K562 (cell line): Measurements from ENCODE around the gene ABHD1. TPM values are rescaled to one million over a fixed set of nuclear protein-coding genes. Genes with fewer than 3 reads are reported as not detected.

Experiments
- ATAC-seq: fragments of 200-7000 bp; cut with Tn5 transposase; 3 replicates; pipeline ENCODE4 v1.9.1; 2020; ENCODE audit warnings: moderate library complexity
- BruUV-seq: library from RNA; stranded (reverse); fragments of 400-500 nt; replicated peaks from 2 replicates; lab custom pipeline; 2021; lab: Mats Ljungman, UMichigan
- CTCF ChIA-PET: fragments of 300-600 bp; formaldehyde crosslinking; extraction: SDS; loops from one replicate; lab custom pipeline; 2021; ENCODE audit warnings: low intra/inter-chr PET ratio; lab: Yijun Ruan, JAX
- POLR2A ChIA-PET: fragments of 300-600, 350-650 bp; sonication (Branson Sonifier 250); formaldehyde crosslinking; extraction: SDS; loops from one replicate; lab custom pipeline; 2021; ENCODE audit warnings: antibody characterized with exemption, inconsistent platforms; lab: Yijun Ruan, JAX
- DNase-seq, 4 experiments: peaks; one replicate each; pipeline versions ENCODE4 v3.0.0 to v3.0.0-alpha.2; 2011 to 2018; ENCODE audit warnings: low spot score in 3 of 4, mixed read lengths in 3 of 4; ENCODE audit errors: extremely low read depth in 1 of 4
- FAIRE-seq: peaks from 2 replicates; lab custom pipeline; 2011; peaks lifted over from hg19 to GRCh38; lab: Jason Lieb, UNC
- H2AFZ ChIP-seq: 2 replicates; pipeline ENCODE4 v1.6.0; 2011; ENCODE audit warnings: low read depth, low read length, control low read depth, inconsistent platforms
- H3K27ac ChIP-seq: fragments of 200-600 bp; 3 replicates; pipeline ENCODE4 v1.8.0; 2011; ENCODE audit warnings: low read depth, mild to moderate bottlenecking, control low read depth, inconsistent platforms, low read length, moderate library complexity, mixed read lengths; ENCODE audit errors: extremely low read depth
- H3K27me3 ChIP-seq, 2 experiments: fragments of 300-600 bp in 1 of 2; 2 replicates in 1 of 2; 3 replicates in 1 of 2; pipeline versions ENCODE4 v1.6.0 to v1.8.0; 2011; ENCODE audit warnings: inconsistent platforms in 2 of 2, low read length in 2 of 2, mild to moderate bottlenecking in 1 of 2, mixed read lengths in 1 of 2, moderate library complexity in 1 of 2; ENCODE audit not compliant: control insufficient read depth in 2 of 2, insufficient read depth in 2 of 2
- H3K36me3 ChIP-seq: fragments of 300-600 bp; 3 replicates; pipeline ENCODE4 v1.8.0; 2011; ENCODE audit warnings: mild to moderate bottlenecking, low read length, inconsistent platforms; ENCODE audit not compliant: control insufficient read depth, insufficient read depth
- H3K4me1 ChIP-seq, 2 experiments: fragments of 200-600 bp in 1 of 2; replicated peaks in 1 of 2; 2 replicates in 1 of 2; 3 replicates in 1 of 2; pipeline versions ENCODE4 v1.5.1 to v1.8.0; 2011; ENCODE audit warnings: inconsistent platforms in 2 of 2, low read length in 2 of 2, mild to moderate bottlenecking in 1 of 2, mixed read lengths in 1 of 2, moderate library complexity in 1 of 2; ENCODE audit not compliant: control insufficient read depth in 2 of 2, insufficient read depth in 2 of 2
- H3K4me2 ChIP-seq: 2 replicates; pipeline ENCODE4 v1.6.1; 2011; ENCODE audit warnings: low read length, control low read depth, inconsistent platforms, mixed read lengths; ENCODE audit not compliant: insufficient read depth
- H3K4me3 ChIP-seq: fragments of 200-600 bp; sonication (generic), shearing (Covaris generic); 2 replicates; pipeline ENCODE4 v1.5.1; 2016; ENCODE audit warnings: control low read depth, inconsistent platforms
- H3K79me2 ChIP-seq: fragments of 200-600 bp; 3 replicates; pipeline ENCODE4 v1.8.0; 2011; ENCODE audit warnings: low read length, inconsistent platforms; ENCODE audit not compliant: control insufficient read depth, insufficient read depth
- H3K9ac ChIP-seq, 2 experiments: 2 replicates each; pipeline versions ENCODE4 v1.6.0 to v1.6.1; 2011; ENCODE audit warnings: low read depth in 2 of 2, low read length in 2 of 2, control low read depth in 1 of 2, inconsistent platforms in 1 of 2, mild to moderate bottlenecking in 1 of 2, mixed read lengths in 1 of 2; ENCODE audit not compliant: insufficient read depth in 1 of 2
- H3K9me1 ChIP-seq: one replicate; pipeline ENCODE4 v1.6.0; 2011; ENCODE audit warnings: inconsistent platforms, mild to moderate bottlenecking, low read length, moderate library complexity; ENCODE audit not compliant: control insufficient read depth, insufficient read depth
- H3K9me3 ChIP-seq: replicated peaks from 2 replicates; pipeline ENCODE4 v1.5.1; 2011; ENCODE audit warnings: low read depth, low read length, inconsistent platforms; ENCODE audit not compliant: control insufficient read depth, insufficient read depth
- H4K20me1 ChIP-seq: replicated peaks from 2 replicates; pipeline ENCODE4 v1.6.1; 2011; ENCODE audit warnings: low read length, inconsistent platforms, mixed read lengths; ENCODE audit not compliant: control insufficient read depth, insufficient read depth
- CEBPB ChIP-seq: fragments of 450-650 bp; IDR thresholded peaks from 2 replicates; pipeline ENCODE4 v1.6.1; 2016; ENCODE audit warnings: missing genetic modification characterization, missing compliant biosample characterization
- FIP1L1 ChIP-seq: fragments of 200-400 bp; formaldehyde crosslinking; IDR thresholded peaks from 2 replicates; pipeline ENCODE4 v1.6.1; 2018; ENCODE audit warnings: mild to moderate bottlenecking, low read depth, low read length; ENCODE audit not compliant: poor library complexity, severe bottlenecking
- PHB ChIP-seq: fragments of 250-450 bp; sonication (Bioruptor Pico); IDR thresholded peaks from 2 replicates; pipeline ENCODE4 v1.5.0; 2021
- RAD21 ChIP-seq, 2 experiments: fragments of 250-450 bp in 1 of 2; fragments of 450-650 bp in 1 of 2; sonication (Bioruptor Pico) in 1 of 2; formaldehyde crosslinking in 1 of 2; IDR thresholded peaks in 1 of 2; conservative IDR thresholded peaks in 1 of 2; 2 replicates each; pipeline versions ENCODE4 v1.4.0 to v1.8.0; 2020 to 2022; ENCODE audit warnings: mild to moderate bottlenecking in 2 of 2, moderate library complexity in 1 of 2
- SMAD2 ChIP-seq: fragments of 150-350 bp; IDR thresholded peaks from 2 replicates; pipeline ENCODE4 v1.6.1; 2014; ENCODE audit warnings: low read depth, mild to moderate bottlenecking, low read length
- WGBS: fragments of 100-300 bp; shearing (Covaris generic); methylation state at CpG from one replicate; pipeline ENCODE4 v1.1.6; 2016; ENCODE audit warnings: low coverage, mixed read lengths; ENCODE audit not compliant: insufficient coverage; ENCODE audit errors: missing lambda C conversion rate; 5-methylcytosine and 5-hydroxymethylcytosine counted together
- in situ Hi-C: fragments of 300-500 bp; cut with MboI; formaldehyde crosslinking; loops from 4 replicates; pipeline ENCODE4 v1.15.0; 2018; ENCODE audit warnings: inconsistent platforms, mixed read lengths
- intact Hi-C: fragments of 100-400 bp; cut with micrococcal nuclease; formaldehyde crosslinking; loops from 2 replicates; pipeline ENCODE4 v1.14.2; 2022
- polyA plus RNA-seq, 8 experiments: library from polyadenylated mRNA; depleted of rRNA in 4 of 8; stranded (reverse) in 5 of 8; unstranded in 3 of 8; fragments of >200 nt; fragmentation: Nextera tagmentation in 2 of 8; fragmentation: Illumina TruSeq in 1 of 8; extraction: Ambion mirVana in 2 of 8; extraction: Trizol in 1 of 8; gene quantifications; 2 replicates each; pipeline versions ENCODE4 v1.2.1 to v1.2.3, GENCODE V29; 2011 to 2014; ENCODE audit warnings: inconsistent platforms in 1 of 8, missing spikeins in 1 of 8
- total RNA-seq, 7 experiments: library from RNA; depleted of rRNA in 6 of 7; stranded (reverse); fragments of >200 nt in 6 of 7; fragmentation: Illumina TruSeq in 2 of 7; extraction: Trizol in 2 of 7; gene quantifications; 2 replicates each; pipeline versions ENCODE4 v1.2.1 to v1.2.3, GENCODE V29; 2011 to 2021; ENCODE audit warnings: low replicate concordance in 1 of 7
- TF ChIP-seq, protein P1 (sequence below): fragments of 250-450 bp; sonication (Bioruptor Pico); IDR thresholded peaks from 2 replicates; pipeline ENCODE4 v1.8.0; 2022; ENCODE audit warnings: inconsistent platforms
- TF ChIP-seq, protein P2 (sequence below), 3 experiments: IDR thresholded peaks in 2 of 3; conservative IDR thresholded peaks in 1 of 3; 2 replicates each; pipeline ENCODE4 v1.5.1; 2011 to 2012; ENCODE audit warnings: low read length in 3 of 3, mild to moderate bottlenecking in 3 of 3, control low read depth in 2 of 3, improper control_type of control experiment in 1 of 3, inconsistent platforms in 1 of 3, low read depth in 1 of 3, mixed read lengths in 1 of 3, moderate library complexity in 1 of 3; ENCODE audit not compliant: insufficient read depth in 2 of 3

ABHD1 gene
- total and polyA plus RNA-seq, 9 of the 15 experiments (the other 6 are each of a cell fraction or from before 2014, with no cell fraction given), result 0.10 to 0.16 (median 0.11) TPM; not detected in 5

DNA sequence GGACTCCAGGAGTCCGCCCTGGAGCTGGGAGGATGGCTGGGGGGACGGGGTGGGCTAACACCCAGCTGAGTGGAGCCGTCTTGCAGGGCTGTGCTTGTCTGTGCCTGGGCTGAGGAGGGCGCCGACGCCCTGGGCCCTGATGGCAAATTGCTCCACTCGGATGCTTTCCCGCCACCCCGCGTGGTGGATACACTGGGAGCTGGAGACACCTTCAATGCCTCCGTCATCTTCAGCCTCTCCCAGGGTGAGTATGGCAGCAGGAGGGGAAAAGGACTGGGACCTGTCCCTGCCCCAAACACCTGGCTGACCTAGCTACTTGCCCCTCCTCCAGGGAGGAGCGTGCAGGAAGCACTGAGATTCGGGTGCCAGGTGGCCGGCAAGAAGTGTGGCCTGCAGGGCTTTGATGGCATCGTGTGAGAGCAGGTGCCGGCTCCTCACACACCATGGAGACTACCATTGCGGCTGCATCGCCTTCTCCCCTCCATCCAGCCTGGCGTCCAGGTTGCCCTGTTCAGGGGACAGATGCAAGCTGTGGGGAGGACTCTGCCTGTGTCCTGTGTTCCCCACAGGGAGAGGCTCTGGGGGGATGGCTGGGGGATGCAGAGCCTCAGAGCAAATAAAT is 24.2 kb upstream of the ABHD1 start:
- Histone ChIP-seq H4K20me1 (no peaks in the 10 kb centered on the region), H3K9ac (peak overlapping the region in 1 of 2 experiments; percentile 50; a peak in 2 of 4 replicates), H2AFZ (no peak overlapping the region), H3K4me1 (peaks cover 14 to 34% of the 10 kb centered on the region in 2 experiments; a peak in 4 of 5 replicates), H3K4me3 (no peak overlapping the region), H3K79me2 (no peaks in the 10 kb centered on the region), H3K27me3 (no peaks in the 10 kb centered on the region), H3K9me3 (no peaks in the 10 kb centered on the region), H3K4me2 (no peak overlapping the region), H3K9me1 (no peaks in the 10 kb centered on the region), H3K36me3 (no peaks in the 10 kb centered on the region), H3K27ac (no peak overlapping the region)
- BruUV-seq, result no TSS peak
- ChIA-PET CTCF (interaction anchor here (0.6 to 3.1 kb wide), 6 partner anchors 70 to 204 kb away, joined by 4 to 27 read pairs (median 12); no protein-coding TSS in a partner anchor), POLR2A (interaction anchor here (0.7 kb wide), 1 partner anchor 48 kb away, joined by 3 read pairs; the partner anchor contains the start of gene AGBL5)
- in situ Hi-C loops (loop anchor here (5.0 kb wide), 2 partner anchors 93 to 183 kb away; partner anchors contain the start of gene TRIM54), intact Hi-C loops (loop anchor here (5.0 kb wide), 2 partner anchors 113 to 203 kb away; partner anchors contain the start of genes ATRAID and SLC5A6)
- FAIRE-seq (no peak), ATAC-seq (no peak), DNase-seq (no peak)
- WGBS, result 76% methylated on average over 11 of the region's 19 CpGs
- no peak for TF ChIP-seq SMAD2
- no peak for TF ChIP-seq CEBPB (tag)

DNA sequence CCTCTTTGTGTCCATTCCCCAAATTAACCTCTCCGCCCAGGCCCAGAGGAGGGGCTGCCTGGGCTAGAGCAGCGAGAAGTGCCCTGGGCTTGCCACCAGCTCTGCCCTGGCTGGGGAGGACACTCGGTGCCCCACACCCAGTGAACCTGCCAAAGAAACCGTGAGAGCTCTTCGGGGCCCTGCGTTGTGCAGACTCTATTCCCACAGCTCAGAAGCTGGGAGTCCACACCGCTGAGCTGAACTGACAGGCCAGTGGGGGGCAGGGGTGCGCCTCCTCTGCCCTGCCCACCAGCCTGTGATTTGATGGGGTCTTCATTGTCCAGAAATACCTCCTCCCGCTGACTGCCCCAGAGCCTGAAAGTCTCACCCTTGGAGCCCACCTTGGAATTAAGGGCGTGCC is 23.6 kb upstream of the ABHD1 start:
- peak overlapping the region in 1 of 2 experiments; percentile 50; a peak in 1 of 4 replicates for H3K9ac ChIP-seq
- ATAC-seq (no peak), DNase-seq (no peak), FAIRE-seq (no peak)
- no peak overlapping the region for H2AFZ ChIP-seq
- in situ Hi-C loops (no loop called here), intact Hi-C loops (no loop called here)
- ChIA-PET CTCF (interaction anchor here (2.3 to 3.1 kb wide), 2 partner anchors 92 to 179 kb away, joined by 20 to 27 read pairs; no protein-coding TSS in a partner anchor), POLR2A (interaction anchor here (0.6 kb wide), 1 partner anchor 215 kb away, joined by 3 read pairs; no protein-coding TSS in a partner anchor)
- peaks cover 14 to 30% of the 10 kb centered on the region in 2 experiments; a peak in 4 of 5 replicates for H3K4me1 ChIP-seq
- no peak overlapping the region for H3K4me2 ChIP-seq
- no peaks in the 10 kb centered on the region for H3K9me1 ChIP-seq
- BruUV-seq, result no TSS peak
- H3K27me3 ChIP-seq, result no peaks in the 10 kb centered on the region
- H3K4me3 ChIP-seq, result no peak overlapping the region
- 49% methylated on average over 9 of the region's 10 CpGs for WGBS
- H3K9me3 ChIP-seq, result no peaks in the 10 kb centered on the region
- H3K79me2 ChIP-seq, result no peaks in the 10 kb centered on the region
- H3K27ac ChIP-seq, result no peak overlapping the region
- no peaks in the 10 kb centered on the region for H3K36me3 ChIP-seq
- H4K20me1 ChIP-seq, result no peaks in the 10 kb centered on the region
- TF ChIP-seq FIP1L1 (no peak), PHB (CRISPR knock-in tag) (no peak), RAD21 (CRISPR knock-in tag; conservative IDR thresholded peaks at IDR 0.05 in 1 of 2, IDR thresholded peaks at IDR 0.05 in 1 of 2) (peak in 1 of 2 experiments; percentile 24; a peak in 1 of 4 replicates)
- TF ChIP-seq, protein P1, sequence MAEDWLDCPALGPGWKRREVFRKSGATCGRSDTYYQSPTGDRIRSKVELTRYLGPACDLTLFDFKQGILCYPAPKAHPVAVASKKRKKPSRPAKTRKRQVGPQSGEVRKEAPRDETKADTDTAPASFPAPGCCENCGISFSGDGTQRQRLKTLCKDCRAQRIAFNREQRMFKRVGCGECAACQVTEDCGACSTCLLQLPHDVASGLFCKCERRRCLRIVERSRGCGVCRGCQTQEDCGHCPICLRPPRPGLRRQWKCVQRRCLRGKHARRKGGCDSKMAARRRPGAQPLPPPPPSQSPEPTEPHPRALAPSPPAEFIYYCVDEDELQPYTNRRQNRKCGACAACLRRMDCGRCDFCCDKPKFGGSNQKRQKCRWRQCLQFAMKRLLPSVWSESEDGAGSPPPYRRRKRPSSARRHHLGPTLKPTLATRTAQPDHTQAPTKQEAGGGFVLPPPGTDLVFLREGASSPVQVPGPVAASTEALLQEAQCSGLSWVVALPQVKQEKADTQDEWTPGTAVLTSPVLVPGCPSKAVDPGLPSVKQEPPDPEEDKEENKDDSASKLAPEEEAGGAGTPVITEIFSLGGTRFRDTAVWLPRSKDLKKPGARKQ (CRISPR knock-in tag), result no peak
- TF ChIP-seq, protein P2, sequence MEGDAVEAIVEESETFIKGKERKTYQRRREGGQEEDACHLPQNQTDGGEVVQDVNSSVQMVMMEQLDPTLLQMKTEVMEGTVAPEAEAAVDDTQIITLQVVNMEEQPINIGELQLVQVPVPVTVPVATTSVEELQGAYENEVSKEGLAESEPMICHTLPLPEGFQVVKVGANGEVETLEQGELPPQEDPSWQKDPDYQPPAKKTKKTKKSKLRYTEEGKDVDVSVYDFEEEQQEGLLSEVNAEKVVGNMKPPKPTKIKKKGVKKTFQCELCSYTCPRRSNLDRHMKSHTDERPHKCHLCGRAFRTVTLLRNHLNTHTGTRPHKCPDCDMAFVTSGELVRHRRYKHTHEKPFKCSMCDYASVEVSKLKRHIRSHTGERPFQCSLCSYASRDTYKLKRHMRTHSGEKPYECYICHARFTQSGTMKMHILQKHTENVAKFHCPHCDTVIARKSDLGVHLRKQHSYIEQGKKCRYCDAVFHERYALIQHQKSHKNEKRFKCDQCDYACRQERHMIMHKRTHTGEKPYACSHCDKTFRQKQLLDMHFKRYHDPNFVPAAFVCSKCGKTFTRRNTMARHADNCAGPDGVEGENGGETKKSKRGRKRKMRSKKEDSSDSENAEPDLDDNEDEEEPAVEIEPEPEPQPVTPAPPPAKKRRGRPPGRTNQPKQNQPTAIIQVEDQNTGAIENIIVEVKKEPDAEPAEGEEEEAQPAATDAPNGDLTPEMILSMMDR (IDR thresholded peaks at IDR 0.05 in 2 of 3, conservative IDR thresholded peaks at IDR 0.05 in 1 of 3; ENCODE audit: insufficient read depth in 2 of 3, low read depth in 1 of 3, low read length in 3 of 3), result peak in 1 of 3 experiments; percentile 6; a peak in 1 of 6 replicates
